ENCODE results near the gene CFAP97D1.

CFAP97D1 gene

DNA sequence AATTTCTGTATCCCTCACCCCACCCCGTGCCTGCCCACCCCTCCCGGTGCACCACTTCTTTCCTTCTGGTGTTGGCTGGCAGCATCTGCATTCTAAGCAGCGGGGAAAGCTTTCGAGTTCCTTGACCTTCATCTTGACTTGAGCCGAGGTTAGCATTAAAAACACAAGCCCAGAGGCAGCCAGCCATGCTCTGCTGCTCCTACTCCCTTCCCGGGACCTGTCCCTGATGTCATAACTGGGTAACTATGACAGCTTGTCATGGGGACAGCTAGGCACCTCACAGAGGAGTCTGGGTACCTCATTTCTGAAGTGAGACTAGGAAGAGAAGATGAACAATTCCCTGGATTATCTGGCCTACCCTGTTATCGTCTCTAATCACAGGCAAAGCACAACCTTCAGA is at the start of gene CFAP97D1:
CFAP97D1 (plus strand) TSS at position 301 of the 400 bp plus-strand sequence; CDS start at position 329, 28 bp downstream.
- no peak for FAIRE-seq
- no peak for DNase-seq (ENCODE audit: insufficient read length, low spot score)

GRCh38 chr17:43732958-43733357 is 47.3 kb upstream of the CFAP97D1 start:
- DNase-seq (ENCODE audit: insufficient read length, low spot score) (peak; percentile 51), FAIRE-seq (no peak)

GRCh38 chr17:43733956-43734355 is 46.3 kb upstream of the CFAP97D1 start:
- DNase-seq (ENCODE audit: insufficient read length, low spot score): no peak
- no peak for FAIRE-seq

- DNase-seq (ENCODE audit: insufficient read length, low spot score): no peak
- peak; percentile 88 for FAIRE-seq
Measured at GRCh38 chr17:43734376-43734775, 45.9 kb upstream of the CFAP97D1 start.

DNA sequence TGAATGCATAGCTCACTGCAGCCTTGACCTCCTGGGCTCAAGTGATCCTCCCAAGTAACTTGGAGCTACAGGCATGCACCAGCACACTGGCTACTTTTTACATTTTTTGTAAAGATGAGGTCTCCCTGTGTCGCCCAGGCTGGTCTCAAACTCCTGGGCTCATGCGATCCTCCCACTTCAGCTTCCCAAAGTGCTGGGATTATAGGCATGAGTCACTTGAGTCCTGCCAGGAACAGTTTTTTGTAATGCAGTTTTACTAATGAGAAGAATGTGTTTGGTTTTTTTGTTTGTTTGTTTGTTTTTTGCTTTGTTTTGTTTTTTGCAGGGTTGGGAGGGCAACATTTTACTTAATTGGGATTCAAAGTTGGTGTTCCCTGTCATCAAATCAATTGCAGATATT is 43.8 kb upstream of the CFAP97D1 start:
- FAIRE-seq: peak; percentile 72
- DNase-seq (ENCODE audit: insufficient read length, low spot score): no peak

DNA sequence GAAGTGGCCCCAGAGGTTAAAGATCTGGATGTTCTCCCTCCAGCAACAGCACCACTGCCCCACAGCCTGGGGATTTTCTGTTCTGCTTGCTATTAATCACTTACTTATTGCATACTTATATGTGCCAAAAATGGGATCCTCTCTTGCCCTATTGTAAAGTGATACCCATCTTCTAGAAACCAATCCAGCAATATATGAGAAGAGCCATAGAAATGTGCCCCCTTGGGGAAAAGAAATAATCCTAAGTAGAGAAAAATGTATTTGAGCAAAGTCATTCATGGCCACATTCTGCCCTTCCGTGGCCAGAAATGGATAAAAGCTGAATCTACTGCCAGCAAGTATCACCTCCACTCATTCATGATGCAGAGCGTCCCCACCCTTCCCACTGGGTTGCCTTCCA is 42.5 kb upstream of the CFAP97D1 start:
- FAIRE-seq (no peak), DNase-seq (ENCODE audit: insufficient read length, low spot score) (no peak)

DNA sequence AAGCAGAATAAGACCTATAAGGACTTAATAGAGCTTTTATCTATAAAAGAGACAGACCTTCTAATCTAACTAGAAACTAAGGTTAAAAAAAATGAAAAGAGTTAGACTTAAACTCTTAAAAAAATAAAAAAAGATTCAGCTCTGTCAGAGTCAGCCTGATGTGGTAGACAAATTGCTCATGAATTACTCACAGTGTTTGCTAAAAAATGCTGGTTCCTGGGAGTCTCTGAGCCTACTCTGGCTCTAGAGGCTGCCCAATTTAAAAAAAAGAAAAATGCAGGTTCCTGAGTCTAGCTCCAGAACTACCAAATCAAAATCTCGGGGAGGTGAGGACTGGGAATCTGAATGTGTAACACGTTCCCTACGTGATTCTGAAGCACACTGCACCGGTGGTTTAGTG is 39.7 kb upstream of the CFAP97D1 start:
- no peak for DNase-seq (ENCODE audit: insufficient read length, low spot score)
- FAIRE-seq: no peak

GRCh38 chr17:43741636-43742035 is 38.6 kb upstream of the CFAP97D1 start:
- FAIRE-seq: no peak
- DNase-seq (ENCODE audit: insufficient read length, low spot score): no peak

- FAIRE-seq (no peak), DNase-seq (ENCODE audit: insufficient read length, low spot score) (no peak)
Measured at GRCh38 chr17:43745541-43745940, 34.7 kb upstream of the CFAP97D1 start.

DNA sequence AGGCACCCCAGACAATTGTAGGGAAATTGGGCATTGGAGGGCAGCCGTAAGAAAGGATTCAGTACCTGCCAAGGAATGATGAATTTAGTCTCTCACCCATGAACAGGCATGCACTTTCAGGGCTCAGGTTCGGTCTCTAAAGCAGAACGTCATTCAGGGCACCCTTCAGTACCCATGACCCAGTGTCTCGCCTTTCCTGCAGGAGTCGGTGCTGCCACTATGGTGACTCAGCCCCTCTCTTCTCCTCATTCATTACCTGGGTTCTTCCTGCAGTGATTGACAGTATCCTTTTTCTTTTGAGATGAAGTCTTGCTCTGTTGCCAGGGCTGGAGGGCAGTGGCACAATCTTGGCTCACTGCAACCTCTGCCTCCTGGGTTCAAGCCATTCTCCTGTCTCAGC is 30.1 kb upstream of the CFAP97D1 start:
- FAIRE-seq (no peak), DNase-seq (ENCODE audit: insufficient read length, low spot score) (no peak)

GRCh38 chr17:43753493-43754129 is 26.6 kb upstream of the CFAP97D1 start:
- DNase-seq (ENCODE audit: insufficient read length, low spot score) (no peak), FAIRE-seq (no peak)

- DNase-seq (ENCODE audit: insufficient read length, low spot score): no peak
- FAIRE-seq: no peak
Measured at GRCh38 chr17:43754947-43755346, 25.3 kb upstream of the CFAP97D1 start.

- FAIRE-seq (peak; percentile 26), DNase-seq (ENCODE audit: insufficient read length, low spot score) (no peak)
Measured at GRCh38 chr17:43755389-43755875, 24.8 kb upstream of the CFAP97D1 start.

DNA sequence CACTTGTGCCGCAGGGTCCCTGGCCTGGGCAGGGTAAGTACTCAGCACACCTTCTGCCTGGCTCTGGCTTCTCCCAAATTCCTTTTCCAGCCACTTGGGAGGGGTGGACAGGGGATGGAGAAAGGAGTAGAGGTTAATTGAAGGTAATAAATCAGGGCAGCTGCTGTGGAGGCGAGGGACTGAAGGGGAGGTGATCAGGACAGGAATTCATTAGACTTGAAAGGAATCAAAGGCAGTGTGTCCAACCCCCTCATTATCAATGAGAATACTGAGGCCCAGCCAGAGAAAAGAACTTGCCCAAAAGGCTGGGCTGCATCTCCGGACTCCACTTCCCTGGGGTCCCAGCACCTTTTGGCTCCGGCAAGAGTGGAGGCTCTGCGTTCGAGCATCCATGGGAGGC is 24.0 kb upstream of the CFAP97D1 start:
- no peak for FAIRE-seq
- no peak for DNase-seq (ENCODE audit: insufficient read length, low spot score)

- FAIRE-seq (no peak), DNase-seq (ENCODE audit: insufficient read length, low spot score) (no peak)
Measured at GRCh38 chr17:43757171-43757660, 23.0 kb upstream of the CFAP97D1 start.

DNA sequence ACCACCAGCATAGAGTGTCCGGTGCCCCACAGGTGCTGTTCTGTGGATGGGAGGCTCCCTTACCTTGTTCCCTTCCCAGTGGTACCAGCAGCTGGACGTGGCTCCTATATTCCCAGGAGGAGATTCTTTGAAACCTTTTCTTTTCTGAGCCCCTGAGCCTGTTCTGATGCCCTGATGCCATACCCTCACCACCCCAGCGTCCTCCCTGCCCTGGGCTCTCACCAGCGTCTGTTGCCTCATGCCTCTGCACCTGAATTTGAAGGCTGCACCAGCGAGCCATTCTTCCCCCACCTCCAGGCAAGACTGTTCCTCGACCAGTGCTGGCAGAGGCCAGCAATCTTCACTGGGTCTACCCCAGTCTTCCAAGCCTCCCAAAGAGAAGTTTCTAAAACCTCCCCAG is 22.1 kb upstream of the CFAP97D1 start:
- no peak for FAIRE-seq

DNA sequence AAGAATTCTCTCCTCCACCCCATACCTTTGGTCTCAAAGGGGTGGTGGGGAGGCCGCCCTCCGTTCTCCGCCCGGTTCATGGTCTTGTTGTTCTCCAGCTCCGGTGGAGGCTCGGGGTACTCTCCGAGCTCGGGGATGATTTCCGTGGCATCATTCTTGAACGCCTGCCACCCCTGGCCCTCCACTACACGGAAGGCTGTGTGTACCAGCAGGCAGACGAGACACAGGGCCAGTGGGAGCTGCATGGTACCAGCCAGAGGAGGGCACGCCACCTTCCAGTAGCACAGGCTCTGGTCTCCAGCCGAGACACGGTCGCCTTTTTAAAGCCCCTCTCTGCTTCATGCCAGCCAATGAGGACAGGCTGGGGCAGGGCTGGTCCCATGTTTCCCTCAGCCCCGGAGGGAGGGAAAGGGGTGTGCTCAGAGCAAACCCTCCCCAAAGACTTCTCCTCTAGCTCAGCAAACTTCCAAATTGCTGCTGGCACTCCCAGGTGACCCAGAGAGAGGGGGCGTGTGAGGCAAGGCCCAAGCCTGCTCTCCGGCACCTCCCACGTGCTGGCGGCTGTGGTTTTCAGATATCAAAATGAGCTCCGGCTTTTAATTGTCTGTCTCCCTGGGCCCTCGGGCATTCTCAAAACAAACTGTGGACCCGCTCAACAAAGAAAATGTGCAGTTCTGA is 21.6 kb upstream of the CFAP97D1 start, which contains the start of gene SOST:
SOST (minus strand) TSS at position 295 of the 678 bp plus-strand sequence; CDS start at position 245, 50 bp downstream.
- DNase-seq (ENCODE audit: insufficient read length, low spot score) (no peak), FAIRE-seq (no peak)

More for the DNA sequence above, 22.1 kb upstream of the CFAP97D1 start:
- DNase-seq (ENCODE audit: insufficient read length, low spot score): no peak

- no peak for DNase-seq (ENCODE audit: insufficient read length, low spot score)
- FAIRE-seq: no peak
Measured at GRCh38 chr17:43759836-43760235, 20.4 kb upstream of the CFAP97D1 start.

GRCh38 chr17:43760254-43760852 is 19.9 kb upstream of the CFAP97D1 start:
- DNase-seq (ENCODE audit: insufficient read length, low spot score): peak; percentile 94

GRCh38 chr17:43766413-43767052 is 13.7 kb upstream of the CFAP97D1 start:
- FAIRE-seq: no peak
- peak; percentile 74 for DNase-seq (ENCODE audit: insufficient read length, low spot score)

More at GRCh38 chr17:43760254-43760852, 19.9 kb upstream of the CFAP97D1 start:
- FAIRE-seq: peak; percentile 97

Data from HTR-8/SVneo (cell line).